Loucy (cell line): ENCODE results near the gene SDR39U1.

Experiments
- H2AFZ ChIP-seq: fragments of 200-600 bp; sonication (generic); 2 replicates; pipeline ENCODE4 v1.6.0; 2016; ENCODE audit warnings: antibody characterized with exemption, mild to moderate bottlenecking, low read length, moderate library complexity
- H3F3A ChIP-seq: fragments of 200-600 bp; 2 replicates; pipeline ENCODE4 v1.6.0; 2016; ENCODE audit warnings: antibody characterized with exemption, low read depth, mild to moderate bottlenecking
- H3K27me3 ChIP-seq: fragments of 200-600 bp; sonication (generic); 2 replicates; pipeline ENCODE4 v1.6.1; 2014; ENCODE audit warnings: low read length, mild to moderate bottlenecking; ENCODE audit not compliant: insufficient read depth, poor library complexity, severe bottlenecking
- H3K36me3 ChIP-seq: fragments of 200-600 bp; sonication (generic); 2 replicates; pipeline ENCODE4 v1.6.1; 2016; ENCODE audit warnings: low read length; ENCODE audit not compliant: insufficient read depth
- H3K4me1 ChIP-seq: fragments of 200-600 bp; sonication (generic); 2 replicates; pipeline ENCODE4 v1.5.1; 2014; ENCODE audit warnings: low read length, mild to moderate bottlenecking; ENCODE audit not compliant: insufficient read depth, poor library complexity, severe bottlenecking
- H3K4me2 ChIP-seq: fragments of 200-600 bp; sonication (generic); 2 replicates; pipeline ENCODE4 v1.6.0; 2014; ENCODE audit warnings: antibody characterized with exemption, low read length, low read depth, mild to moderate bottlenecking; ENCODE audit not compliant: poor library complexity, severe bottlenecking
- H3K4me3 ChIP-seq: fragments of 200-600 bp; sonication (generic); 2 replicates; pipeline ENCODE4 v1.5.1; 2014; ENCODE audit warnings: low read length, mild to moderate bottlenecking, mixed read lengths; ENCODE audit not compliant: poor library complexity, severe bottlenecking
- H3K79me2 ChIP-seq: fragments of 200-600 bp; sonication (generic); 2 replicates; pipeline ENCODE4 v1.6.1; 2014; ENCODE audit warnings: low read length; ENCODE audit not compliant: insufficient read depth
- H3K9ac ChIP-seq: fragments of 200-600 bp; sonication (generic); 2 replicates; pipeline ENCODE4 v1.6.0; 2014; ENCODE audit warnings: mild to moderate bottlenecking, low read depth, low read length, moderate library complexity; ENCODE audit not compliant: poor library complexity, severe bottlenecking
- H3K9me2 ChIP-seq: fragments of 200-600 bp; sonication (generic); replicated peaks from 2 replicates; pipeline ENCODE4 v1.6.1; 2016; ENCODE audit warnings: low read depth, low read length, mixed read lengths
- H3K9me3 ChIP-seq: fragments of 200-600 bp; sonication (generic); 2 replicates; pipeline ENCODE4 v1.6.1; 2014; ENCODE audit warnings: mild to moderate bottlenecking, antibody characterized with exemption, low read length, low read depth; ENCODE audit not compliant: insufficient read depth
- H4K20me1 ChIP-seq: fragments of 200-600 bp; sonication (generic); 2 replicates; pipeline ENCODE4 v1.6.0; 2014; ENCODE audit warnings: antibody characterized with exemption, low read length, mild to moderate bottlenecking; ENCODE audit not compliant: insufficient read depth, poor library complexity, severe bottlenecking
- EZH2phosphoT487 ChIP-seq: fragments of 200-600 bp; IDR thresholded peaks from 2 replicates; pipeline ENCODE4 v1.6.1; 2018; ENCODE audit warnings: antibody characterized with exemption, mild to moderate bottlenecking, moderate library complexity, borderline replicate concordance
- TF ChIP-seq, protein P1 (sequence below): fragments of 200-600 bp; sonication (generic); conservative IDR thresholded peaks from 2 replicates; pipeline ENCODE4 v1.5.1; 2014; ENCODE audit warnings: mild to moderate bottlenecking, antibody characterized with exemption, low read length

SDR39U1 gene

DNA sequence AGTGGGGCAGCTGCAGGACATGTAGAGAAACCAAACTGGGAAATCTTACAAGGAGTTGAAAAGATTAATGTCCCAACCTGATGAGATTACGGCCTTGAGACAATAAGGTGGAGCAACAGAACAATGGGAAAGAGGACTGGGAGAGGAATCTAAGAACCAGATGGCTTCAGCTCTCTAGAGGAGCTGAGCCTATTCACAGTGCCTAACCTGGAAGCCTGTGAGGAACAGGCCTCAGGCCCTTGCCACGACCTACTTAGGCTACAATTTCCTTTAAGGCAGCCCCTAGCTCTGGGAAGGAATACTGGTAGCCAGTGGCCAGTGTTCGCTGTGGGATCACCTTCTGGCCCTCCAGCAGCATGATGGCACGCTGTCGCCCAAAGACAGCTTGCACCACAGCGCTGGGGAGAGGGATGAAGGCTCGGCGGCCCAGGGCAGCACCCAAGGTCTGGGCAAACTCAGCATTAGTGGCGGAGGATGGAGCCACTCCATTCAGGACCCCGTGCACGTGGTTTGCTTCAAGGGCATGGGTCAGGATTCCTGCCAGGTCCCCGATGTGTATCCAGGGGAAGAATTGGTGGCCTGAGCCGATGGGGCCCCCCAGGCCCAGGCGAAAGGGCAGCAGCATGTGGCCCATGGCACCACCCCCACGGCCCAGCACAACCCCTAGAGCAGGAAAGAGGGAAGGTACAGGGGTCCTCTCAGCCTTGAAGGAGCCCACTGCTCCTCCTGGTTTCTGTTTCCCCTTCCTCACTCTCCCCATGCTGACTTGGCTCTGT lies 2.6 kb downstream of the SDR39U1 start:
- Histone ChIP-seq H3K36me3 (peaks cover 8% of the 10 kb centered on the region; the same call in 1 of the 2 replicates), H3K27me3 (no peaks in the 10 kb centered on the region), H3K4me2 (peak overlapping the region; percentile 97), H4K20me1 (peaks cover 8% of the 10 kb centered on the region), H3K4me1 (peaks cover 65% of the 10 kb centered on the region), H3K9ac (peak overlapping the region; percentile 96), H2AFZ (no peak overlapping the region), H3K79me2 (peaks cover 45% of the 10 kb centered on the region), H3F3A (0 out of 2 replicates have a peak, but pooled peaks cover 5% of the 10 kb centered on the region), H3K9me2 (no peaks in the 10 kb centered on the region), H3K9me3 (no peaks in the 10 kb centered on the region), H3K4me3 (peak overlapping the region; percentile 91)
- TF ChIP-seq EZH2phosphoT487 = no peak
- TF ChIP-seq, protein P1, sequence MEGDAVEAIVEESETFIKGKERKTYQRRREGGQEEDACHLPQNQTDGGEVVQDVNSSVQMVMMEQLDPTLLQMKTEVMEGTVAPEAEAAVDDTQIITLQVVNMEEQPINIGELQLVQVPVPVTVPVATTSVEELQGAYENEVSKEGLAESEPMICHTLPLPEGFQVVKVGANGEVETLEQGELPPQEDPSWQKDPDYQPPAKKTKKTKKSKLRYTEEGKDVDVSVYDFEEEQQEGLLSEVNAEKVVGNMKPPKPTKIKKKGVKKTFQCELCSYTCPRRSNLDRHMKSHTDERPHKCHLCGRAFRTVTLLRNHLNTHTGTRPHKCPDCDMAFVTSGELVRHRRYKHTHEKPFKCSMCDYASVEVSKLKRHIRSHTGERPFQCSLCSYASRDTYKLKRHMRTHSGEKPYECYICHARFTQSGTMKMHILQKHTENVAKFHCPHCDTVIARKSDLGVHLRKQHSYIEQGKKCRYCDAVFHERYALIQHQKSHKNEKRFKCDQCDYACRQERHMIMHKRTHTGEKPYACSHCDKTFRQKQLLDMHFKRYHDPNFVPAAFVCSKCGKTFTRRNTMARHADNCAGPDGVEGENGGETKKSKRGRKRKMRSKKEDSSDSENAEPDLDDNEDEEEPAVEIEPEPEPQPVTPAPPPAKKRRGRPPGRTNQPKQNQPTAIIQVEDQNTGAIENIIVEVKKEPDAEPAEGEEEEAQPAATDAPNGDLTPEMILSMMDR = no peak

DNA sequence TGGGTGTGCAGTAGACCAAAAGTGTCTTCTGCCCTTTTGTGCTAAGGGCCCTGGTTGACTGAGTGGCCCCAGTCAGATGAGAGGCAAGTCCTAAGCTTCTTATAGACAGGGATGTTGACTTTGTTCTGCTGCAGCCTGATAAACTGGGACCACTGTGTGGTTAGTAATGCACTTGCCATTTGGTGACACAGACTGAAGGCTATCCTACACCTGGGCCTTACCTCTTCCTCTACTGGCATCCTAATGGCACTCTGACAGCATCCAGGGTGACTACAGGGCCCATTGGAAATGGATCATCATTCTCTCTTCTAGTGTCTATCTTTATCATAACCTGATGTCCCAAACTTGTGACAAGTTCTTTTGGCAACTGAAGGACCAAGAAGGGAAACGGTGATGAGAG lies 3.3 kb downstream of the SDR39U1 start:
- H3K4me2 ChIP-seq = no peak overlapping the region
- H3K36me3 ChIP-seq = peaks cover 8% of the 10 kb centered on the region; the same call in 1 of the 2 replicates
- 0 out of 2 replicates have a peak, but pooled peaks cover 5% of the 10 kb centered on the region for H3F3A ChIP-seq
- no peak overlapping the region for H3K9ac ChIP-seq
- H3K27me3 ChIP-seq = no peaks in the 10 kb centered on the region
- TF ChIP-seq, protein P1 = no peak
- no peak for TF ChIP-seq EZH2phosphoT487
- no peaks in the 10 kb centered on the region for H3K9me2 ChIP-seq
- no peak overlapping the region for H2AFZ ChIP-seq
- peaks cover 8% of the 10 kb centered on the region for H4K20me1 ChIP-seq
- H3K79me2 ChIP-seq = peaks cover 45% of the 10 kb centered on the region
- no peak overlapping the region for H3K4me3 ChIP-seq
- peaks cover 65% of the 10 kb centered on the region for H3K4me1 ChIP-seq
- no peaks in the 10 kb centered on the region for H3K9me3 ChIP-seq

- H3K36me3 ChIP-seq = peaks cover 8% of the 10 kb centered on the region; the same call in 1 of the 2 replicates
- peak overlapping the region; percentile 80 for H3K4me2 ChIP-seq
- 0 out of 2 replicates have a peak, but pooled peaks cover 5% of the 10 kb centered on the region for H3F3A ChIP-seq
Measured at GRCh38 chr14:24438223-24439097, 4.1 kb downstream of the SDR39U1 start.

More at GRCh38 chr14:24438223-24439097, 4.1 kb downstream of the SDR39U1 start:
- Histone ChIP-seq H4K20me1 (peaks cover 8% of the 10 kb centered on the region), H2AFZ (no peak overlapping the region), H3K4me3 (peak overlapping the region; percentile 69), H3K27me3 (no peaks in the 10 kb centered on the region), H3K9me3 (no peaks in the 10 kb centered on the region), H3K9me2 (no peaks in the 10 kb centered on the region), H3K79me2 (peaks cover 42% of the 10 kb centered on the region), H3K9ac (peak overlapping the region; percentile 81), H3K4me1 (peaks cover 62% of the 10 kb centered on the region)
- TF ChIP-seq, protein P1 = no peak
- no peak for TF ChIP-seq EZH2phosphoT487
